HEK293 (cell line): ENCODE measurements around the gene NINL.

Source experiments
- CTCF ChIA-PET: fragments of 350-600 bp; formaldehyde crosslinking; extraction: SDS; loops from one replicate; lab custom pipeline; 2021; ENCODE audit warnings: antibody characterized with exemption; lab: Yijun Ruan, JAX
- POLR2A ChIA-PET: fragments of 300-600 bp; formaldehyde crosslinking; extraction: SDS; loops from one replicate; lab custom pipeline; 2020; ENCODE audit warnings: antibody characterized with exemption, inconsistent platforms; lab: Yijun Ruan, JAX
- H3K27ac ChIP-seq: fragments of 200-500 bp; sonication (Bioruptor generic); 2 replicates; pipeline ENCODE4 v1.5.1; 2014; ENCODE audit warnings: low read depth, low read length, control low read depth, inconsistent platforms; ENCODE audit errors: extremely low read depth
- H3K36me3 ChIP-seq, 2 experiments: fragments of 200-500 bp in 1 of 2; sonication (Bioruptor generic) in 1 of 2; 1 replicate in 1 of 2; 2 replicates in 1 of 2; pipeline ENCODE4 v1.5.1; 2014 to 2017; ENCODE audit warnings: inconsistent platforms in 2 of 2, low read length in 2 of 2; ENCODE audit not compliant: control insufficient read depth in 2 of 2, insufficient read depth in 1 of 2
- H3K4me1 ChIP-seq: fragments of 200-500 bp; sonication (Bioruptor generic); 2 replicates; pipeline ENCODE4 v1.5.1; 2014; ENCODE audit warnings: mild to moderate bottlenecking, low read length, inconsistent platforms; ENCODE audit not compliant: control insufficient read depth, insufficient read depth
- H3K4me3 ChIP-seq: 2 replicates; pipeline ENCODE4 v1.5.1; 2011; ENCODE audit warnings: low read depth, mild to moderate bottlenecking, control low read depth, low read length, moderate library complexity
- H3K9me3 ChIP-seq: fragments of 200-500 bp; sonication (Bioruptor generic); 2 replicates; pipeline ENCODE4 v1.5.1; 2014; ENCODE audit warnings: low read depth, low read length, inconsistent platforms; ENCODE audit not compliant: control insufficient read depth, insufficient read depth
- BCL11B ChIP-seq: fragments of 450-650 bp; formaldehyde crosslinking; IDR thresholded peaks from 2 replicates; pipeline ENCODE4 v1.5.1; 2016; ENCODE audit warnings: low read depth, missing biosample characterization, missing genetic modification characterization
- CTCF ChIP-seq: fragments of 450-650 bp; formaldehyde crosslinking; IDR thresholded peaks from 2 replicates; pipeline ENCODE4 v1.5.1; 2016; ENCODE audit warnings: missing biosample characterization, missing genetic modification characterization
- HIC1 ChIP-seq: fragments of 450-650 bp; formaldehyde crosslinking; IDR thresholded peaks from 2 replicates; pipeline ENCODE4 v1.5.1; 2016; ENCODE audit warnings: missing biosample characterization, missing genetic modification characterization
- HOXD13 ChIP-seq: sonication (generic); formaldehyde crosslinking; IDR thresholded peaks from 2 replicates; pipeline ENCODE4 v1.8.0; 2022; ENCODE audit warnings: missing genetic modification reagents, borderline replicate concordance
- MEIS1 ChIP-seq: sonication (generic); formaldehyde crosslinking; IDR thresholded peaks from 2 replicates; pipeline ENCODE4 v1.8.1; 2022; ENCODE audit warnings: missing genetic modification reagents, mild to moderate bottlenecking, borderline replicate concordance
- OSR2 ChIP-seq: fragments of 450-650 bp; formaldehyde crosslinking; IDR thresholded peaks from 2 replicates; pipeline ENCODE4 v1.5.1; 2016; ENCODE audit warnings: missing biosample characterization, missing genetic modification characterization
- SETDB1 ChIP-seq: IDR thresholded peaks from one replicate; pipeline ENCODE4 v1.6.1; 2017; ENCODE audit warnings: mild to moderate bottlenecking, low read length, moderate library complexity, mixed read lengths; ENCODE audit not compliant: insufficient read length
- TRIM28 ChIP-seq: IDR thresholded peaks from 2 replicates; pipeline ENCODE4 v1.6.1; 2011; ENCODE audit warnings: low read length, control low read depth, borderline replicate concordance
- WT1 ChIP-seq: fragments of 450-650 bp; formaldehyde crosslinking; IDR thresholded peaks from 2 replicates; pipeline ENCODE4 v1.5.1; 2016; ENCODE audit warnings: missing biosample characterization, missing genetic modification characterization
- ZBTB17 ChIP-seq: fragments of 450-650 bp; formaldehyde crosslinking; IDR thresholded peaks from 2 replicates; pipeline ENCODE4 v1.5.1; 2016; ENCODE audit warnings: missing biosample characterization, missing genetic modification characterization
- ZBTB6 ChIP-seq: fragments of 450-650 bp; formaldehyde crosslinking; IDR thresholded peaks from 2 replicates; pipeline ENCODE4 v1.5.1; 2017; ENCODE audit warnings: missing biosample characterization, missing genetic modification characterization
- ZBTB8A ChIP-seq: fragments of 450-650 bp; formaldehyde crosslinking; IDR thresholded peaks from 2 replicates; pipeline ENCODE4 v1.5.1; 2016; ENCODE audit warnings: missing biosample characterization, missing genetic modification characterization
- ZFHX2 ChIP-seq: fragments of 450-650 bp; formaldehyde crosslinking; conservative IDR thresholded peaks from 2 replicates; pipeline ENCODE4 v1.5.1; 2016; ENCODE audit warnings: missing biosample characterization, missing genetic modification characterization
- ZFP3 ChIP-seq: fragments of 450-650 bp; formaldehyde crosslinking; IDR thresholded peaks from 2 replicates; pipeline ENCODE4 v1.5.1; 2016; ENCODE audit warnings: low read depth, missing biosample characterization, missing genetic modification characterization
- ZNF112 ChIP-seq: fragments of 450-650 bp; formaldehyde crosslinking; IDR thresholded peaks from 2 replicates; pipeline ENCODE4 v1.5.0; 2017; ENCODE audit warnings: missing biosample characterization, missing genetic modification characterization
- ZNF155 ChIP-seq: fragments of 450-650 bp; formaldehyde crosslinking; IDR thresholded peaks from 2 replicates; pipeline ENCODE4 v1.5.1; 2016; ENCODE audit warnings: missing biosample characterization, missing genetic modification characterization
- ZNF26 ChIP-seq: fragments of 450-650 bp; formaldehyde crosslinking; IDR thresholded peaks from 2 replicates; pipeline ENCODE4 v1.5.1; 2016; ENCODE audit warnings: missing biosample characterization, missing genetic modification characterization
- ZNF280D ChIP-seq: fragments of 450-650 bp; formaldehyde crosslinking; IDR thresholded peaks from 2 replicates; pipeline ENCODE4 v1.5.1; 2016; ENCODE audit warnings: missing biosample characterization, missing genetic modification characterization
- ZNF302 ChIP-seq: fragments of 450-650 bp; formaldehyde crosslinking; IDR thresholded peaks from 2 replicates; pipeline ENCODE4 v1.5.1; 2016; ENCODE audit warnings: missing biosample characterization, missing genetic modification characterization, low read depth
- ZNF514 ChIP-seq: fragments of 450-650 bp; formaldehyde crosslinking; IDR thresholded peaks from 2 replicates; pipeline ENCODE4 v1.5.1; 2016; ENCODE audit warnings: missing biosample characterization, missing genetic modification characterization
- ZNF600 ChIP-seq: fragments of 450-650 bp; formaldehyde crosslinking; IDR thresholded peaks from 2 replicates; pipeline ENCODE4 v1.5.1; 2016; ENCODE audit warnings: missing biosample characterization, missing genetic modification characterization
- ZNF626 ChIP-seq: fragments of 450-650 bp; sonication (Bioruptor Pico); formaldehyde crosslinking; IDR thresholded peaks from 2 replicates; pipeline ENCODE4 v1.5.1; 2018; ENCODE audit warnings: missing biosample characterization, missing genetic modification characterization, inconsistent platforms
- ZNF677 ChIP-seq: fragments of 450-650 bp; IDR thresholded peaks from 2 replicates; pipeline ENCODE4 v1.5.0; 2018; ENCODE audit warnings: missing biosample characterization, mild to moderate bottlenecking, missing genetic modification characterization, moderate library complexity
- ZSCAN16 ChIP-seq: fragments of 450-650 bp; formaldehyde crosslinking; IDR thresholded peaks from 2 replicates; pipeline ENCODE4 v1.5.1; 2016; ENCODE audit warnings: missing biosample characterization, missing genetic modification characterization
- ZSCAN18 ChIP-seq: fragments of 450-650 bp; formaldehyde crosslinking; IDR thresholded peaks from 2 replicates; pipeline ENCODE4 v1.5.1; 2016; ENCODE audit warnings: missing biosample characterization, missing genetic modification characterization

Gene NINL

GRCh38 chr20:25539742-25540672, 45.3 kb downstream of the NINL start:
- Histone ChIP-seq H3K9me3 (no peaks in the 10 kb centered on the region), H3K36me3 (peaks cover 0 to 7% of the 10 kb centered on the region in 2 experiments; a peak in 1 of 3 replicates), H3K4me3 (no peak overlapping the region), H3K27ac (no peak overlapping the region), H3K4me1 (peaks cover 7% of the 10 kb centered on the region)
- ChIA-PET CTCF (interaction anchor here (0.6 kb wide), 1 partner anchor 82 kb away, joined by 3 read pairs; no protein-coding TSS in a partner anchor), POLR2A (no interaction called here)
- no peak for TF ChIP-seq HIC1 (tag by site-specific recombination)
- no peak for TF ChIP-seq ZNF280D (tag by site-specific recombination)
- TF ChIP-seq ZNF626 (tag by site-specific recombination): no peak
- TF ChIP-seq ZNF514 (tag by site-specific recombination): no peak
- TF ChIP-seq ZNF600 (tag by site-specific recombination): peak; percentile 90
- peak; percentile 44; the same call in 1 of the 2 replicates for TF ChIP-seq ZBTB8A (tag by site-specific recombination)
- no peak for TF ChIP-seq TRIM28
- no peak for TF ChIP-seq ZNF26 (tag by site-specific recombination)
- TF ChIP-seq HOXD13 (CRISPR knock-in tag): no peak
- no peak for TF ChIP-seq WT1
- no peak for TF ChIP-seq ZSCAN18 (tag by site-specific recombination)
- TF ChIP-seq ZBTB17 (tag by site-specific recombination): no peak
- no peak for TF ChIP-seq ZFP3 (tag by site-specific recombination)
- TF ChIP-seq ZNF155 (tag by site-specific recombination): no peak
- no peak for TF ChIP-seq MEIS1
- TF ChIP-seq OSR2: no peak
- no peak for TF ChIP-seq ZFHX2 (tag by site-specific recombination)
- TF ChIP-seq ZBTB6 (tag by site-specific recombination): no peak
- peak; percentile 43; the same call in 1 of the 2 replicates for TF ChIP-seq CTCF (tag by site-specific recombination)
- TF ChIP-seq ZNF112: no peak
- TF ChIP-seq BCL11B: no peak
- no peak for TF ChIP-seq ZNF677 (tag by site-specific recombination)
- TF ChIP-seq ZSCAN16 (tag by site-specific recombination): no peak
- TF ChIP-seq ZNF302: no peak
- TF ChIP-seq SETDB1: no peak
